ENCODE data around the gene PAPSS2. TPM values are rescaled to one million over a fixed set of nuclear protein-coding genes. Genes with fewer than 3 reads are reported as not detected.

PAPSS2 gene
- total and polyA plus RNA-seq, 2 donors (not counting 1 experiment from before 2014, with no cell fraction given), result 102 to 286 TPM

DNA sequence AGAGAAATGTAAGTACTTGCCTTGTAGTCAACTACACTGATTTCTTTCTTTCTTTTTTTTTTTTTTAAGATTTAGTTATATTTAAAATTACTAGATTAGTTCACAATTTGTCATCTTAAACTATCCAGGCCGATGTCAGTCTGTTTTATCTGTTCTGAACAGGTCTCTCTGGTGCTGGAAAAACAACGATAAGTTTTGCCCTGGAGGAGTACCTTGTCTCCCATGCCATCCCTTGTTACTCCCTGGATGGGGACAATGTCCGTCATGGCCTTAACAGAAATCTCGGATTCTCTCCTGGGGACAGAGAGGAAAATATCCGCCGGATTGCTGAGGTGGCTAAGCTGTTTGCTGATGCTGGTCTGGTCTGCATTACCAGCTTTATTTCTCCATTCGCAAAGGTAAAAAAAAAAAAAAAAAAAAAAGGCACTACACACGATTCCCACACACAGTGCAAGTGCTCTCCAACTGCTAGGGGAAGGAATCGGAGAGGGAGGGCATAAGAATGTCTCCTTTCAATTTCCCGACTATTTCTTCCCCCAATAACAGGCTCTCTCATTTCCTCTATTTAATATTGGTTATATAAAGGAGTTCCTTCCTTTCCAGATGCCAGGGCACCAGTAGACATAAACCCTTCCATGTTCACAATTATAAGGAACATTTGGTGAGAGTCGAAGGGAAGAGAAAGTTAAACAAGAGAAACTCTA is 53.4 kb downstream of the PAPSS2 start:
- no peak overlapping the region for H3K27ac ChIP-seq (ENCODE audit: insufficient read depth, low read length)
- no peaks in the 10 kb centered on the region for H3K79me2 ChIP-seq (ENCODE audit: control insufficient read depth, insufficient read depth, low read length)
- H3K4me3 ChIP-seq (replicated peaks in 1 of 4; ENCODE audit: control extremely low read depth in 1 of 4, insufficient read depth in 1 of 4, low read depth in 3 of 4, low read length in 4 of 4), result no peak overlapping the region
- no peaks in the 10 kb centered on the region for H4K20me1 ChIP-seq (ENCODE audit: control insufficient read depth, extremely low read depth, insufficient read depth, low read length)
- H3K36me3 ChIP-seq (ENCODE audit: control insufficient read depth, insufficient read depth, low read length), result peaks cover 7% of the 10 kb centered on the region
- H3K4me1 ChIP-seq (ENCODE audit: control insufficient read depth, extremely low read depth, insufficient read depth, low read length), result no peaks in the 10 kb centered on the region
- no peaks in the 10 kb centered on the region for H3K9me3 ChIP-seq (ENCODE audit: control insufficient read depth, insufficient read depth, low read depth, low read length)
- no peak overlapping the region for H3K4me2 ChIP-seq (ENCODE audit: extremely low read depth, insufficient read depth, low read length)
- H2AFZ ChIP-seq (ENCODE audit: low read length), result no peak overlapping the region
- no peak overlapping the region for H3K9ac ChIP-seq (ENCODE audit: insufficient read depth, low read length)
- H3K27me3 ChIP-seq (ENCODE audit: control insufficient read depth, insufficient read depth, low read length), result no peaks in the 10 kb centered on the region
- TF ChIP-seq CTCF (conservative IDR thresholded peaks at IDR 0.05 in 1 of 2, IDR thresholded peaks at IDR 0.05 in 1 of 2; ENCODE audit: low read depth in 1 of 2, low read length in 2 of 2), result no peak
- TF ChIP-seq EZH2 (IDR thresholded peaks at IDR 0.05; ENCODE audit: low read length, missing control alignments), result no peak
- DNase-seq (ENCODE audit: low read depth in 2 of 2), result no peak

DNA sequence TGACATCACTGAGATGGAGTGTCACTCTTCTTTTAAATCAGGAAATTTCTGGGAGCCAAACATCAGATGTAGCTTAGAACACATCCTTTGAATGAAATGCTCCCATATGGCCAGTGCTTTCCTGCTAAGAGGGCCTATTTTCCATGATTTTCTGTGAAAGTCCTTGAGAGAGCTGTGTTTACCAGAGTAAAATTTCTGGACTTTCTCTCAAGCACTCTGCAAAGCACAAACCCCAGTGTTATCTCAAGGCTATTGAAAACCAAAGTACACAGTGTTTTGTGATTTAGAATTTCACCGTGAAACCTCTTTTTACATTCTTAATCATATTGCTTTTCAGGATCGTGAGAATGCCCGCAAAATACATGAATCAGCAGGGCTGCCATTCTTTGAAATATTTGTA is 54.0 kb downstream of the PAPSS2 start:
- Histone ChIP-seq H3K4me1 (ENCODE audit: control insufficient read depth, extremely low read depth, insufficient read depth, low read length) (no peaks in the 10 kb centered on the region), H3K27ac (ENCODE audit: insufficient read depth, low read length) (no peak overlapping the region), H2AFZ (ENCODE audit: low read length) (no peak overlapping the region), H3K79me2 (ENCODE audit: control insufficient read depth, insufficient read depth, low read length) (no peaks in the 10 kb centered on the region), H3K36me3 (ENCODE audit: control insufficient read depth, insufficient read depth, low read length) (peaks cover 7% of the 10 kb centered on the region), H3K4me3 (replicated peaks in 1 of 4; ENCODE audit: control extremely low read depth in 1 of 4, insufficient read depth in 1 of 4, low read depth in 3 of 4, low read length in 4 of 4) (no peak overlapping the region), H4K20me1 (ENCODE audit: control insufficient read depth, extremely low read depth, insufficient read depth, low read length) (no peaks in the 10 kb centered on the region), H3K9me3 (ENCODE audit: control insufficient read depth, insufficient read depth, low read depth, low read length) (no peaks in the 10 kb centered on the region), H3K9ac (ENCODE audit: insufficient read depth, low read length) (no peak overlapping the region), H3K27me3 (ENCODE audit: control insufficient read depth, insufficient read depth, low read length) (no peaks in the 10 kb centered on the region), H3K4me2 (ENCODE audit: extremely low read depth, insufficient read depth, low read length) (no peak overlapping the region)
- DNase-seq (ENCODE audit: low read depth in 2 of 2), result no peak
- TF ChIP-seq CTCF (conservative IDR thresholded peaks at IDR 0.05 in 1 of 2, IDR thresholded peaks at IDR 0.05 in 1 of 2; ENCODE audit: low read depth in 1 of 2, low read length in 2 of 2) (no peak), EZH2 (IDR thresholded peaks at IDR 0.05; ENCODE audit: low read length, missing control alignments) (no peak)

DNA sequence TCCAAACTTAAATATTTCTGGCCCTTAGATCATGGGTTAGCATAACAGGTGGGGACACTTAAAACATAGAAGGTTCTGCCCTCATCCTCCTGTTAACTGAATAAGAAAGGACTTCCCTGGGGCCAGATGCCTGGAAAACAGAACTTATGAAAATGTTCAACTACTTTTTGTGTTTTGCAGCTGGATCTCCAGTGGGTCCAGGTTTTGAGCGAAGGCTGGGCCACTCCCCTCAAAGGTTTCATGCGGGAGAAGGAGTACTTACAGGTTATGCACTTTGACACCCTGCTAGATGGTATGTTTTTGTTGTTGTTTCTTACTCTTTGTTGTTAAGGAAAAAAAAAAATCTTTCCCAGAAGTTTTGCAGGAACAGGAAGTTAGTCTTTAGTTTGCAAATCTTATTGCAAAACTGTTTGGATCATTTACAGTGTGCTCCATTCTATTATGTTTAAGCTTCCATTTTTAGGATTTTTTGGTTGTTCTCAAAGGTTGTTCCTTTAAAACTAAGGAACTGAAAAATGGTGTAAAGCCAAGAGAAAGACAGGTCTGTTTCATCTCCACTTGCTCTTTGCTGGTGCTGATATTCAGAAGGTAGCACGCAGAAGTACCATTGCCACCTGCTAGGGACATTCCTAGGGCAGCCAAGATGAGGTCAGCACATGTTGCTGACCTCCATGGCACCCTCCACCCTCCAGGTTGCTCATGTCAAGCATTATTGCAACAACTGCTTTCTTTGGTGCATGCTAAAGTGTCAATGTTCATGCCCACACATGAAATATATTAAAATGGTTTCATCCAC is 56.1 kb downstream of the PAPSS2 start:
- TF ChIP-seq EZH2 (IDR thresholded peaks at IDR 0.05; ENCODE audit: low read length, missing control alignments) (no peak), CTCF (conservative IDR thresholded peaks at IDR 0.05 in 1 of 2, IDR thresholded peaks at IDR 0.05 in 1 of 2; ENCODE audit: low read depth in 1 of 2, low read length in 2 of 2) (no peak)
- no peaks in the 10 kb centered on the region for H3K27me3 ChIP-seq (ENCODE audit: control insufficient read depth, insufficient read depth, low read length)
- peaks cover 5% of the 10 kb centered on the region for H3K36me3 ChIP-seq (ENCODE audit: control insufficient read depth, insufficient read depth, low read length)

More for the DNA sequence above, 56.1 kb downstream of the PAPSS2 start:
- Histone ChIP-seq H3K4me1 (ENCODE audit: control insufficient read depth, extremely low read depth, insufficient read depth, low read length) (no peaks in the 10 kb centered on the region), H3K9ac (ENCODE audit: insufficient read depth, low read length) (no peak overlapping the region), H3K79me2 (ENCODE audit: control insufficient read depth, insufficient read depth, low read length) (no peaks in the 10 kb centered on the region), H3K4me3 (replicated peaks in 1 of 4; ENCODE audit: control extremely low read depth in 1 of 4, insufficient read depth in 1 of 4, low read depth in 3 of 4, low read length in 4 of 4) (no peak overlapping the region), H2AFZ (ENCODE audit: low read length) (no peak overlapping the region), H3K27ac (ENCODE audit: insufficient read depth, low read length) (no peak overlapping the region), H3K4me2 (ENCODE audit: extremely low read depth, insufficient read depth, low read length) (no peak overlapping the region), H4K20me1 (ENCODE audit: control insufficient read depth, extremely low read depth, insufficient read depth, low read length) (no peaks in the 10 kb centered on the region), H3K9me3 (ENCODE audit: control insufficient read depth, insufficient read depth, low read depth, low read length) (no peaks in the 10 kb centered on the region)
- no peak for DNase-seq (ENCODE audit: low read depth in 2 of 2)
